Naive thymus-derived CD8-positive, alpha-beta T cell (primary cell): ENCODE data around the gene ZFAND2B. TPM values are rescaled to one million over a fixed set of nuclear protein-coding genes. Genes with fewer than 3 reads are reported as not detected.
A peak's percentile ranks its signal among the peaks of the same experiment; 100 is the strongest.

Source experiments
- ATAC-seq, 2 donors: fragments of 150-1000 bp; cut with Tn5 transposase in 1 of 2; sonication (Bioruptor Pico), chemical (Tn5 transposase) in 1 of 2; 1 replicate in 1 of 2; 2 replicates in 1 of 2; pipeline ENCODE4 v1.10.0; 2021; ENCODE audit warnings: mild to moderate bottlenecking in 2 of 2, moderate library complexity in 2 of 2
- POLR2A ChIA-PET: fragments of 350-600 bp; sonication (Branson Sonifier 250); formaldehyde crosslinking; loops from one replicate; lab custom pipeline; 2021; ENCODE audit warnings: antibody characterized with exemption; lab: Charles Lee
- DNase-seq, 10 donors: peaks; one replicate each; pipeline versions ENCODE4 v3.0.0 to v3.0.0-alpha.2; 2020 to 2022
- H3K27ac Mint-ChIP-seq, 10 donors: one replicate each; pipeline ENCODE4 v1.8.0; 2020 to 2022; ENCODE audit warnings: mild to moderate bottlenecking in 10 of 10, mixed read lengths in 10 of 10, moderate library complexity in 4 of 10, inconsistent platforms in 1 of 10
- H3K27me3 Mint-ChIP-seq, 5 donors: one replicate each; pipeline ENCODE4 v1.8.0; 2021 to 2022; ENCODE audit warnings: mixed read lengths in 5 of 5
- H3K36me3 Mint-ChIP-seq, 3 donors: one replicate each; pipeline ENCODE4 v1.8.0; 2020 to 2022; ENCODE audit warnings: mixed read lengths in 3 of 3, mild to moderate bottlenecking in 2 of 3, inconsistent platforms in 1 of 3
- H3K4me1 Mint-ChIP-seq, 4 donors: one replicate each; pipeline ENCODE4 v1.8.0; 2021 to 2022; ENCODE audit warnings: mixed read lengths in 4 of 4
- H3K4me3 Mint-ChIP-seq, 10 donors: one replicate each; pipeline ENCODE4 v1.8.0; 2020 to 2022; ENCODE audit warnings: mild to moderate bottlenecking in 10 of 10, mixed read lengths in 10 of 10, moderate library complexity in 6 of 10, inconsistent platforms in 1 of 10
- H3K9me3 Mint-ChIP-seq, 9 donors: one replicate each; pipeline ENCODE4 v1.8.0; 2020 to 2022; ENCODE audit warnings: mixed read lengths in 9 of 9, mild to moderate bottlenecking in 3 of 9, inconsistent platforms in 1 of 9, moderate library complexity in 1 of 9
- polyA plus RNA-seq, 3 donors: library from polyadenylated mRNA; unstranded; fragments of 300-500 nt; fragmentation: Illumina TruSeq; gene quantifications; one replicate each; pipeline ENCODE4 v1.2.3, GENCODE V29; 2021
- total RNA-seq, 8 experiments: library from RNA in 2 of 8; stranded (reverse) in 2 of 8; gene quantifications; one replicate each; pipeline ENCODE4 v1.2.3 and lab custom pipeline; 2021 to 2026

The ZFAND2B gene
- total and polyA plus RNA-seq, 5 experiments from 2014 or later = 69.6 to 85.1 (median 78.1) TPM

DNA sequence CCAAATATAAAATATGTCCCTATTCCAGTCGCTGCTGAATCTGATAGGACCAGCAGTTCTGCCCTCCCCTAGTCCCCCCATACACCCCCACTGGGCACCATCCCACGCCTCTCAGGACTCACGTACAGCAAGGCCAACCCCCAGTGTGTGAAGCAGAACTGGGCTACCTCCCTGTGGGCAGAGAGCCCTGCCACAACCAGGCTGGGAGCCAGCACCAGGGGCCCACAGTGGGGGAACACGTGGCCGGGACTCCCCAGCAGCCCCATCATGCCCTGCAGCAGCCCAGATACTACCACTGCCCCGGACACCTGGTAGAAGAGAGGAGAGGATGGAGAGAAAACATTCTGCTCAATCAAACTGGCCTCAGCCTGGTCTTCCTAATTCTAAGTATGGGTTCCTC lies 38.1 kb upstream of the ZFAND2B start:
- POLR2A ChIA-PET = interaction anchor here (1.0 to 18.9 kb wide), 2 partner anchors 11 to 34 kb away, joined by 3 to 674 read pairs; partner anchors contain the start of gene ZFAND2B
- no peak overlapping the region for H3K4me3 Mint-ChIP-seq
- DNase-seq (no peak), ATAC-seq (no peak)
- H3K4me1 Mint-ChIP-seq = peaks cover 9 to 20% (median 11%) of the 10 kb centered on the region in 4 donors
- H3K36me3 Mint-ChIP-seq = peaks cover 0 to 27% (median 3%) of the 10 kb centered on the region in 3 donors
- H3K27me3 Mint-ChIP-seq = no peaks in the 10 kb centered on the region
- H3K27ac Mint-ChIP-seq = peak overlapping the region in 1 of 10 donors; percentile 35
- no peaks in the 10 kb centered on the region for H3K9me3 Mint-ChIP-seq

DNA sequence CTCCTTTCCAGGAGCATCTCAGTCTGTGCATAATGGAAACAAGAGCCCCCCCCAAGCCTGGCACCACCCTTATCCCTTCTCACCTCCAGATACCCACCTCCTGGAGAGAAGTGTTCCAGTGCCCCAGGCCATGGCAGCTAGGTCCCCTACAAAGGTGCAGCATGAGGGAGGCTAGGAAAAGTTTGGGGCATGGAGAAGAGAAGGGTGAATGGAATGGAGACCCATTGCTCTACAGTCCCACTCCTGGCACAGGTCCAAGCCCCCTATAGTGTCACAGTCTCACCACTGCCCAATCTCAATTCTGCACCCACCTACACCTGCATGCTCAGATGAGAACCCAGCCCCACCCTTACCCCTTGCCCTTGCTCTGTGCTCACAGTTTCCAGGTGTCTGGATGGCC lies 37.6 kb upstream of the ZFAND2B start:
- H3K27me3 Mint-ChIP-seq = no peaks in the 10 kb centered on the region
- ATAC-seq (no peak), DNase-seq (no peak)
- H3K4me3 Mint-ChIP-seq = no peak overlapping the region
- no peaks in the 10 kb centered on the region for H3K9me3 Mint-ChIP-seq
- H3K4me1 Mint-ChIP-seq = peaks cover 12 to 24% (median 14%) of the 10 kb centered on the region in 4 donors
- peaks cover 0 to 30% (median 4%) of the 10 kb centered on the region in 3 donors for H3K36me3 Mint-ChIP-seq
- H3K27ac Mint-ChIP-seq = peak overlapping the region in 1 of 10 donors; percentile 35
- POLR2A ChIA-PET = interaction anchor here (1.4 to 18.9 kb wide), 2 partner anchors 9 to 33 kb away, joined by 4 to 674 read pairs; partner anchors contain the start of gene ZFAND2B

- Mint-ChIP-seq H3K9me3 (no peaks in the 10 kb centered on the region), H3K36me3 (peaks cover 5 to 40% (median 8%) of the 10 kb centered on the region in 3 donors), H3K27ac (peak within 1 kb of the TSS in 4 of 10 donors; percentile 11 to 63 (median 36)), H3K4me3 (no peak within 1 kb of the TSS), H3K4me1 (peaks cover 23 to 35% (median 24%) of the 10 kb centered on the region in 4 donors), H3K27me3 (no peaks in the 10 kb centered on the region)
- POLR2A ChIA-PET = interaction anchor here (1.4 to 18.9 kb wide), 3 partner anchors 10 to 32 kb away, joined by 4 to 674 read pairs (median 13); partner anchors contain the start of gene ZFAND2B
- DNase-seq = no peak
- no peak for ATAC-seq
Measured at GRCh38 chr2:219169930-219170654, 36.5 kb upstream of the ZFAND2B start, which contains the start of gene SLC23A3. TSS of gene SLC23A3 (minus strand) at chr2:219170029. CDS start at chr2:219169984, 45 bp downstream.

- ATAC-seq (peak; percentile 65 to 74), DNase-seq (peak in 7 of 10 donors; percentile 20 to 62 (median 37))
- Mint-ChIP-seq H3K27ac (peak overlapping the region in 8 of 10 donors; percentile 21 to 89 (median 48)), H3K36me3 (peaks cover 5 to 43% (median 8%) of the 10 kb centered on the region in 3 donors), H3K9me3 (no peaks in the 10 kb centered on the region), H3K4me1 (peaks cover 22 to 46% (median 35%) of the 10 kb centered on the region in 4 donors), H3K4me3 (peak overlapping the region in 1 of 10 donors; percentile 60), H3K27me3 (no peaks in the 10 kb centered on the region)
- POLR2A ChIA-PET = interaction anchor here (0.5 to 18.9 kb wide), 7 partner anchors 10 to 790 kb away, joined by 3 to 674 read pairs (median 4); partner anchors contain the start of genes ANKZF1, ATG9A, GLB1L and STK16
Measured at GRCh38 chr2:219171231-219171651, 35.3 kb upstream of the ZFAND2B start.

GRCh38 chr2:219172231-219173154 lies 34.1 kb upstream of the ZFAND2B start:
- POLR2A ChIA-PET = interaction anchor here (1.2 to 18.9 kb wide), 4 partner anchors 9 to 57 kb away, joined by 4 to 674 read pairs (median 9); partner anchors contain the start of genes ANKZF1, ATG9A, NHEJ1 and ZFAND2B
- peak overlapping the region in 6 of 10 donors; percentile 27 to 76 (median 42) for H3K27ac Mint-ChIP-seq
- peaks cover 5 to 43% (median 8%) of the 10 kb centered on the region in 3 donors for H3K36me3 Mint-ChIP-seq
- peaks cover 27 to 48% (median 40%) of the 10 kb centered on the region in 4 donors for H3K4me1 Mint-ChIP-seq
- ATAC-seq (no peak), DNase-seq (no peak)
- no peaks in the 10 kb centered on the region for H3K9me3 Mint-ChIP-seq
- no peaks in the 10 kb centered on the region for H3K27me3 Mint-ChIP-seq
- peak overlapping the region in 2 of 10 donors; percentile 14 to 38 for H3K4me3 Mint-ChIP-seq

DNA sequence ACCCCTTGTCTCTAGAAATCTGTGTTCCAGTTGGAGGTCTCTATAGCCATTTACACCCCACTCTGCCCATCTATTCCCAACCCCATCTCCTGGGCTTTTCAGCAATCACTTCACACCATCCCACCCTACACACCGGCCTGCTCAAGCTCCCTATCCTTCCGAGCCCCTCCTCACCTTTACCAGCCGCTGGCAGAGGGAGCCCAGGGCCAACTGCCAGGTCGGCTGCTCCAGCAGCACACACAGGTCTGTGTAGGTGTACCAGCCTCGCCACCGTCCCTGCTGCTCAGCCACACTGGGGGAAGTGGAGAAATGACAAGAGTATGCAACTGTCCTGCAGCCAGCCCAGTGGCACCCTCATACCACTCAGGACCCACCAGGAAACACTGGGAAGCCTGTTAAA lies 33.4 kb upstream of the ZFAND2B start:
- no peak for DNase-seq
- Mint-ChIP-seq H3K36me3 (peaks cover 5 to 43% (median 8%) of the 10 kb centered on the region in 3 donors), H3K27ac (peak overlapping the region in 3 of 10 donors; percentile 32 to 76 (median 53)), H3K9me3 (no peaks in the 10 kb centered on the region), H3K27me3 (no peaks in the 10 kb centered on the region), H3K4me3 (peak overlapping the region in 1 of 10 donors; percentile 38), H3K4me1 (peaks cover 27 to 48% (median 43%) of the 10 kb centered on the region in 4 donors)
- ATAC-seq = no peak
- POLR2A ChIA-PET = interaction anchor here (2.7 to 18.9 kb wide), 2 partner anchors 8 to 29 kb away, joined by 13 to 674 read pairs; partner anchors contain the start of gene ZFAND2B

DNA sequence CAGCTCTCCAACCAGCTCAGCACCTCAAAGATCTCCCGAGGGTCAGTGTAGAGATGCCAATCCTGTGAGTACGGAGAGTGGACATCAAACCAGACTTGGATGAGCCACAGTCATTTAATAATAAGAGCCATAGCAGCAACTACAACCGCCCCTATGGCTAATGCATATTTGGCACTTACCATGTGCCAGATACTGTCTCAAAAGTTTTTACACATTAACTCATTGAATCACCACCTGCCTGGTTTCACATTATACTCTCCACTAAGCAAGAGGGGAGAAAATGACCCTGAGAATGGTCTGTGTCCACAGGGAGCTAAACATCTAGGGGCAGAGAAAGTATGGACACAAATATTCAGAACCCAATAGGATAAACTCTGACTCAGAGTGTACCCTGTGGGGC lies 32.4 kb upstream of the ZFAND2B start:
- Mint-ChIP-seq H3K4me1 (peaks cover 34 to 54% (median 49%) of the 10 kb centered on the region in 4 donors), H3K4me3 (peak overlapping the region in 9 of 10 donors; percentile 50 to 98 (median 69)), H3K27me3 (no peaks in the 10 kb centered on the region), H3K9me3 (no peaks in the 10 kb centered on the region), H3K27ac (peak overlapping the region in 9 of 10 donors; percentile 60 to 95 (median 81)), H3K36me3 (peaks cover 5 to 43% (median 8%) of the 10 kb centered on the region in 3 donors)
- POLR2A ChIA-PET = interaction anchor here (3.9 to 18.9 kb wide), 3 partner anchors 9 to 78 kb away, joined by 39 to 674 read pairs (median 111); partner anchors contain the start of genes TUBA4A, TUBA4B and ZFAND2B
- ATAC-seq = no peak
- no peak for DNase-seq

DNA sequence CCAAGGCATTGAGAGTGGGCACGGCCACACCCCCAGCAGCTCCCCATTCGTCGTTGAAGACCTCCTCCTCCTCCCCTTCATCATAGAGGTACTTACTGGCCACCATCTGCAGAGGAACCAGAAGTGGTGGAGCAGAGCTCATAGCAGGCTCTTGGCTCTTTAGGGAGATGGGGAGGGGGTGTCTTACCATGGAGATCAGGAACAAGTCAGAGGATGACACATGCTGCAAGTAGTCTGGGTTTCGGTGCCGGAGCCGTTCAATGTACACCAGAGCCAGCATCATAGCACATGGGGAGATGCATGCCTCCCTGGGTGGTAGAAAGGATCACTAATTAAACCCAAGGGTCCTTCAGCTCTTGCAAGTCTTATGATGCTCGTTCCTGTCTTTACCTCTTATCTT lies 31.8 kb upstream of the ZFAND2B start:
- H3K4me1 Mint-ChIP-seq = peaks cover 37 to 59% (median 56%) of the 10 kb centered on the region in 4 donors
- POLR2A ChIA-PET = interaction anchor here (1.1 to 18.9 kb wide), 6 partner anchors 10 to 104 kb away, joined by 3 to 674 read pairs (median 36); partner anchors contain the start of genes DNAJB2, TUBA4A, TUBA4B and ZFAND2B
- H3K36me3 Mint-ChIP-seq = peaks cover 5 to 43% (median 8%) of the 10 kb centered on the region in 3 donors

DNA sequence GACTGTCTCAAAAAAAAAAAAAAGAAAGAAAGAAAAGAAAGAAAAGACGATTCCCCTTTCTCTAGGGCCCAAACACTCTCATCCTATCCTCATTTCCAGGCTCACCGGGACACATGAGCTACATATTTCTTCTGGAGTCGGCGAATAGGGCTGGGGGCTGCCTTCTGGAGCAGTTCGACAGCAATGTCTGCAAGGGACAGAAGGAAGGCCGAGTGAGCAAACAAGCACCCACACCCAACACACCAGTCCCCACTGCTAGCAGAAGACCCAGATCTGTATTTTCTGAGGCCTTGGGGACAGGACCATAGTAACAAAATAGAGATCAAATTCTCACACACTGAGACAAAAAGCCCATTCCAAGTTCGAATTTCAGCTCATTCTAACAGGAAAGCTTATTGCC lies 31.1 kb upstream of the ZFAND2B start:
- H3K27me3 Mint-ChIP-seq = no peaks in the 10 kb centered on the region
- H3K9me3 Mint-ChIP-seq = no peaks in the 10 kb centered on the region
- peaks cover 40 to 66% (median 62%) of the 10 kb centered on the region in 4 donors for H3K4me1 Mint-ChIP-seq
- peaks cover 5 to 50% (median 8%) of the 10 kb centered on the region in 3 donors for H3K36me3 Mint-ChIP-seq
- peak overlapping the region in 9 of 10 donors; percentile 82 to 99 (median 91) for H3K27ac Mint-ChIP-seq
- POLR2A ChIA-PET = interaction anchor here (0.7 to 18.9 kb wide), 14 partner anchors 9 to 465 kb away, joined by 3 to 674 read pairs (median 12); partner anchors contain the start of genes ANKZF1, ATG9A, DNAJB2 and GLB1L
- peak overlapping the region; percentile 82 to 98 (median 96) for H3K4me3 Mint-ChIP-seq
- ATAC-seq = no peak
- no peak for DNase-seq

More for the DNA sequence above, 31.8 kb upstream of the ZFAND2B start:
- H3K27me3 Mint-ChIP-seq = no peaks in the 10 kb centered on the region
- ATAC-seq (no peak), DNase-seq (no peak)
- H3K27ac Mint-ChIP-seq = peak overlapping the region in 7 of 10 donors; percentile 63 to 92 (median 76)
- no peaks in the 10 kb centered on the region for H3K9me3 Mint-ChIP-seq
- H3K4me3 Mint-ChIP-seq = peak overlapping the region; percentile 50 to 98 (median 72)

- H3K4me3 Mint-ChIP-seq = peak overlapping the region; percentile 82 to 98 (median 96)
- POLR2A ChIA-PET = interaction anchor here (0.6 to 18.9 kb wide), 23 partner anchors 9 to 466 kb away, joined by 3 to 674 read pairs (median 7); partner anchors contain the start of genes ABCB6, ANKZF1, ATG9A and DNAJB2
- peak; percentile 21 to 30 for ATAC-seq
- H3K27me3 Mint-ChIP-seq = no peaks in the 10 kb centered on the region
- peaks cover 5 to 52% (median 12%) of the 10 kb centered on the region in 3 donors for H3K36me3 Mint-ChIP-seq
- peak overlapping the region in 9 of 10 donors; percentile 82 to 99 (median 92) for H3K27ac Mint-ChIP-seq
- peak in 5 of 10 donors; percentile 22 to 35 (median 25) for DNase-seq
- H3K9me3 Mint-ChIP-seq = no peaks in the 10 kb centered on the region
- H3K4me1 Mint-ChIP-seq = peaks cover 44 to 69% (median 67%) of the 10 kb centered on the region in 4 donors
Measured at GRCh38 chr2:219175928-219176817, 30.4 kb upstream of the ZFAND2B start.
